ENCODE data around the gene ZBTB7B.
"Not testable (repeated sequence)": the region's sequence is repeated elsewhere in the genome, so short reads cannot be mapped to it uniquely, and the experiment has no call there.

The ZBTB7B gene

DNA sequence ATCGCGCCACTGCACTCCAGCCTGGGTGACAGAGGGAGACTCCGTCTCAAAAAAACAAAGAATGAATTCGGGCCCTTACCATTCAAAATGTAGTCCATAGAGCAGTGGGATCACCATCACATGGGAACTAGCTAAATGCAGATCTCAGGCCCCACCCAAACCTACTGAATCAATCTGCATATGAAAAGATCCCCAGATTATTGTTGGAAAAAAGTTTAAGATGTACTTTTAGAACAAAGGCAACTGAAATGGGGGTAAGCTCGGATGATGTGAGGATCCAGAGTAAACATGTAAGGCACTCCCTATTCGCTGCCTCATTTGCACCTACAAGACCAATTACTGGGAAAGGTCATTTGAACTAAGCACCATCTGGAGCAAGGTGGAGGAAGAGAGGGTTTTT, 20.3 kb upstream of the ZBTB7B start:
- peak overlapping the region; percentile 57 for H3K4me3 ChIP-seq (ENCODE audit: low read depth, low read length)
- peaks cover 21% of the 10 kb centered on the region for H3K36me3 ChIP-seq (ENCODE audit: control insufficient read depth, insufficient read depth, low read length)
- H3K9ac ChIP-seq (ENCODE audit: low read depth, low read length), result peak overlapping the region; percentile 58
- peaks cover 3% of the 10 kb centered on the region for H3K4me1 ChIP-seq (ENCODE audit: control insufficient read depth, insufficient read depth, low read length)
- H3K9me3 ChIP-seq (ENCODE audit: control insufficient read depth, insufficient read depth, low read length), result no peaks in the 10 kb centered on the region
- H3K27me3 ChIP-seq (ENCODE audit: control insufficient read depth, insufficient read depth, low read length), result no peaks in the 10 kb centered on the region

DNA sequence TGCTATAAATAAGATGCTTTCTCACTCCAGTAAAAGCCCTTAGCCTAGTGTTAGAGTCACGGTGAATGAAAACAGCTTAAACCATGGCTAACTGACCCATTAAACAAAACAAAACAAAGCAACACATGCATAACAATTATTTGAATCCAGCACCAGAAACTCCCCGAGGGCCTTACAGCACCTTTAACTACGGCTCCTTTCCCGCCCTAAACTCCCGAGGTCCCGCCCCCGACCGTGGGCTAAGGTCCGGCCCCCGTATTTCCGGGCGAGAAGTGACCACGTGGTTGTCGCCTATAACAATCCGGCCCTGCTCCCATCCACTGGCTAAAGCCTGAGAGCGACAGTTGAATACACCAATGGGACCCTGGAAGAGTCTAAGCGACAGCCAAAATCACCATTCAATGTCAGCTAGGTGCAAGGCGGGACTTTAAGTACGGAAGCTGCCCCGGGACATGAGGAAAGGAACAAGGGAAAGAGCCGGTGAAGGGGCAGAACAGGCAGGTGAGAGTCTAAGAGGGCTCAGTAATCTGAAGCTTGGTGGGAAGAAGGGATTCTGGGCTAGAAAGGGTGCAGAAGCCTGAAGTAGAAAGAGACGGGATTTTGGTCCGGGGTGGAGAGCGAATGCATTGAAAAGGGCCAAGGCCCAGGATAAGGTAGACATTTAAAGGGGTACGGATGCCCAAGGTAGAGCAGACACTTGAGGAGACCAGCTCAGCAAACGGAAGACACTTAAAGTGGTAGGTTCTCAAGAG, 19.5 kb upstream of the ZBTB7B start, which contains the start of gene FLAD1:
FLAD1 (plus strand) TSS at position 448 of the 752 bp plus-strand sequence. CDS start 351 bp downstream, outside the sequence.
- no peaks in the 10 kb centered on the region for H3K27me3 ChIP-seq (ENCODE audit: control insufficient read depth, insufficient read depth, low read length)
- H3K36me3 ChIP-seq (ENCODE audit: control insufficient read depth, insufficient read depth, low read length), result peaks cover 25% of the 10 kb centered on the region
- H3K9ac ChIP-seq (ENCODE audit: low read depth, low read length), result peak within 1 kb of the TSS; percentile 91
- peaks cover 3% of the 10 kb centered on the region for H3K4me1 ChIP-seq (ENCODE audit: control insufficient read depth, insufficient read depth, low read length)
- H3K4me3 ChIP-seq (ENCODE audit: low read depth, low read length), result peak within 1 kb of the TSS; percentile 93
- H3K9me3 ChIP-seq (ENCODE audit: control insufficient read depth, insufficient read depth, low read length), result no peaks in the 10 kb centered on the region

DNA sequence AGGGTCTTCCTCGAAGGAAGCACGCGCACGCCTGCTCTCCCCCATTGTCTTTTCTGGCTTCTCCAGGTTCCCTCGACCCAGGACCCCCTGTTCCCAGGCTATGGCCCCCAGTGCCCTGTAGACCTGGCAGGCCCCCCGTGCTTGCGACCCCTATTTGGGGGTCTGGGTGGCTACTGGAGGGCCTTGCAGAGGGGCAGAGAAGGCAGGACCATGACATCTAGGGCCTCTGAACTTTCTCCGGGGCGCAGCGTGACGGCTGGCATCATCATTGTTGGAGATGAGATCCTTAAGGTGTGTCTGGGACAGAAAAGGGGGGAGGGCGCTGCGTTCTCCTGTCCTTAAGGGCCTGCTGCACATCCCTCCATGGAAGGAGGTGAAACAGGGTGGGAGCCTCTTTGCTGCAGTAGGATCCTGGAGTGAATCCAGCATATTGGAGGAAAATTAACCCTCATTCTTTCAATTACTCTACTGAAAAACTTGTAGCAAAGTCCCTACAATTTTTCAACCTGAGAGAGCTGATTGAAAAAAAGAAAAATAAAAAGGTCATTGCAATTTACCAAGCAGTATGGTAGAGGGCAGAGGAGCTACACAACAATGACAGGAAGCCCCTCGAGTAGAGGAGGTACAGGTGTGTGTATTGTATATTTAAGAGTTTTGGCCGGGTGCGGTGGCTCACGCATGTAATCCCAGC, 18.7 kb upstream of the ZBTB7B start:
- Histone ChIP-seq H3K27me3 (ENCODE audit: control insufficient read depth, insufficient read depth, low read length) (no peaks in the 10 kb centered on the region), H3K9me3 (ENCODE audit: control insufficient read depth, insufficient read depth, low read length) (no peaks in the 10 kb centered on the region), H3K9ac (ENCODE audit: low read depth, low read length) (peak overlapping the region; percentile 91), H3K36me3 (ENCODE audit: control insufficient read depth, insufficient read depth, low read length) (peaks cover 31% of the 10 kb centered on the region), H3K4me1 (ENCODE audit: control insufficient read depth, insufficient read depth, low read length) (peaks cover 3% of the 10 kb centered on the region), H3K4me3 (ENCODE audit: low read depth, low read length) (peak overlapping the region; percentile 93)

DNA sequence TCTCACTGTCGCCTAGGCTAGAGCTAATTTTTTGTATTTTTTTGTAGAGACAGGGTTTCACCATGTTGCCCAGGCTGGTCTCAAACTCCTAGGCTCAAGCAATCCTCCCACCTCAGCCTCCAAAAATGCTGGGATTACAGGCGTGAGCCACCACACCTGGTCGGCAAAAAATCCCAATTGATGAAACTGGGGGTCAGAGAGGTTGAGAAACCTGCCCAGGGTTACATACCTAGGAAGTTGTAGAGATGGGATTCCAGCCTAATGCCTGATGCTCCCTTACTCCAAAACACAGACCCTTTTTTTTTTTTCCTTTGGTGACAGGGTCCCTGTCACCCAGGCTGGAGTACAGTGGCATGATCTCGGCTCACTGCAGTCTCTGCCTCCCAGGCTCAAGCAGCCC, 15.9 kb upstream of the ZBTB7B start:
- not testable (repeated sequence) for H3K9ac ChIP-seq (ENCODE audit: low read depth, low read length); H3K4me1 ChIP-seq (ENCODE audit: control insufficient read depth, insufficient read depth, low read length); H3K27me3 ChIP-seq (ENCODE audit: control insufficient read depth, insufficient read depth, low read length); H3K9me3 ChIP-seq (ENCODE audit: control insufficient read depth, insufficient read depth, low read length); H3K4me3 ChIP-seq (ENCODE audit: low read depth, low read length)
- H3K36me3 ChIP-seq (ENCODE audit: control insufficient read depth, insufficient read depth, low read length), result peaks cover 41% of the 10 kb centered on the region

DNA sequence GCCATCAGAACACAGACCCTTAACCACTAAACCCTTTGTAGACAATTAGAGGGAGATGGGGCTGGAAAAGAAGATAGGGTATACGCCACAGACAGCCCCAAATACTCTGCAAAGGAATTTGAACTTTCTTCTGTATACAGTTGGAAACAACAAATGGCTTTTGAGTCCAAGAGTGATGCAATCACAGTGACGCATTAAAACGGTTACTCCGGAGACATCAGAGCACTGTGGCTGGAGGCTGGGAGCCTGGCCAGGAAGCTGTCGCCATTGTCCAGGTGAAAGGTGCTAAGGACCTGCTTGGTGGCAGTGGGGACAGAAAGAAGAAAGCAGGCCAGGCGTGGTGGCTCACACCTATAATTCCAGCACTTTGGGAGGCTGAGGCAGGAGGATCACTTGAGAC, 15.3 kb upstream of the ZBTB7B start:
- Histone ChIP-seq H3K9me3 (ENCODE audit: control insufficient read depth, insufficient read depth, low read length) (no peaks in the 10 kb centered on the region), H3K4me3 (ENCODE audit: low read depth, low read length) (no peak overlapping the region), H3K9ac (ENCODE audit: low read depth, low read length) (no peak overlapping the region), H3K36me3 (ENCODE audit: control insufficient read depth, insufficient read depth, low read length) (peaks cover 41% of the 10 kb centered on the region), H3K27me3 (ENCODE audit: control insufficient read depth, insufficient read depth, low read length) (no peaks in the 10 kb centered on the region), H3K4me1 (ENCODE audit: control insufficient read depth, insufficient read depth, low read length) (peaks cover 3% of the 10 kb centered on the region)

DNA sequence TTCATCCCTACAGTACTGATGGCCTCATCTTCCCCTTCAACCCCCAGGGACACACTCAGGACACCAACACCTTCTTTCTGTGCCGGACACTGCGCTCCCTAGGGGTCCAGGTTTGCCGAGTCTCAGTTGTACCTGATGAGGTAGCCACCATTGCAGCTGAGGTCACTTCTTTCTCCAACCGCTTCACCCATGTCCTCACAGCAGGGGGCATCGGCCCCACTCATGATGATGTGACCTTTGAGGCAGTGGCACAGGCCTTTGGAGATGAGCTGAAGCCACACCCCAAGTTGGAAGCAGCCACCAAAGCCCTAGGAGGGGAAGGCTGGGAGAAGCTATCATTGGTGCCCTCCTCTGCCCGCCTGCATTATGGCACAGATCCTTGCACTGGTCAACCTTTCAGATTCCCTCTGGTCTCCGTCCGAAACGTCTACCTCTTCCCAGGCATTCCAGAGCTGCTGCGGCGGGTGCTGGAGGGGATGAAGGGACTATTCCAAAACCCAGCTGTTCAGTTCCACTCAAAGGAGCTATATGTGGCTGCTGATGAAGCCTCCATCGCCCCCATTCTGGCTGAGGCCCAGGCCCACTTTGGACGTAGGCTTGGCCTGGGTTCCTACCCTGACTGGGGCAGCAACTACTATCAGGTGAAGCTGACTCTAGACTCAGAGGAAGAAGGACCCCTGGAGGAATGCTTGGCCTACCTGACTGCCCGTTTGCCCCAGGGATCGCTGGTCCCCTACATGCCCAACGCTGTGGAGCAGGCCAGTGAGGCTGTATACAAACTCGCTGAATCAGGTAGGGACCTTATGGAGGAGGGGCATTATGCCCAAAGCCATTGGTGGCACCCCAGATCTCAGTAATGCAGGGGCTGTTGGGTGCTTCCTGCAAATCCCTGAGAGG, 14.3 kb upstream of the ZBTB7B start:
- Histone ChIP-seq H3K9ac (ENCODE audit: low read depth, low read length) (no peak overlapping the region), H3K27me3 (ENCODE audit: control insufficient read depth, insufficient read depth, low read length) (no peaks in the 10 kb centered on the region), H3K4me1 (ENCODE audit: control insufficient read depth, insufficient read depth, low read length) (peaks cover 3% of the 10 kb centered on the region), H3K9me3 (ENCODE audit: control insufficient read depth, insufficient read depth, low read length) (no peaks in the 10 kb centered on the region), H3K36me3 (ENCODE audit: control insufficient read depth, insufficient read depth, low read length) (peaks cover 41% of the 10 kb centered on the region), H3K4me3 (ENCODE audit: low read depth, low read length) (no peak overlapping the region)

DNA sequence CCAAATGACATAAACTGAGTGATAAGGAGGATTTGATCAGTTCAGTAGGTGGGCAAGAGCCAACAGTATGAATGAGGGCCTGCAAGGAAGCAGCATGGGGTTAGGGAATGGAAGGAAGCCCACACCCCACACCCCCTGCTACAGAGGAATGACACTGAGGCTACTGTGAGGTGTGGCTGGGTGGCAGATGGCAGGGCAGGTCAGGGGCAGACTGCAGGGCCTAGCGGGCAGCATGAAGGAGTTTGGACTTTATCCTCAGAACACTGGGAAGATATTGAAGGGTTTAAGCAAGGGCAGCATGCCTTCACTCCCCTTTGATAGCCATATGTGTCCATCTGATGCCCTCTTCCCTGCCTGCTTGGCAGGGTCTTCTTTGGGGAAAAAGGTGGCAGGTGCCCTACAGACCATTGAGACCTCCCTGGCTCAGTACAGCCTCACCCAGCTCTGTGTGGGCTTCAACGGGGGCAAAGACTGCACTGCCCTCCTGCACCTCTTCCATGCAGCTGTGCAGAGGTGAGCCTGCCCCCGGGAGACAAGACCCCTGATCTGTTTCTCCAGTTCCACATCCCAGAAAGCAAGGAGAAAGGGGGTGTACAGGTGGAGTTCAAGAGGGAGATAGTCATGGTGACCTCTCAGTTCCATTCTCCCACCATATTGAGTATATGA, 13.3 kb upstream of the ZBTB7B start:
- H3K9ac ChIP-seq (ENCODE audit: low read depth, low read length), result no peak overlapping the region
- H3K27me3 ChIP-seq (ENCODE audit: control insufficient read depth, insufficient read depth, low read length), result no peaks in the 10 kb centered on the region
- H3K36me3 ChIP-seq (ENCODE audit: control insufficient read depth, insufficient read depth, low read length), result peaks cover 41% of the 10 kb centered on the region
- H3K4me1 ChIP-seq (ENCODE audit: control insufficient read depth, insufficient read depth, low read length), result peaks cover 3% of the 10 kb centered on the region
- H3K9me3 ChIP-seq (ENCODE audit: control insufficient read depth, insufficient read depth, low read length), result no peaks in the 10 kb centered on the region
- no peak overlapping the region for H3K4me3 ChIP-seq (ENCODE audit: low read depth, low read length)

DNA sequence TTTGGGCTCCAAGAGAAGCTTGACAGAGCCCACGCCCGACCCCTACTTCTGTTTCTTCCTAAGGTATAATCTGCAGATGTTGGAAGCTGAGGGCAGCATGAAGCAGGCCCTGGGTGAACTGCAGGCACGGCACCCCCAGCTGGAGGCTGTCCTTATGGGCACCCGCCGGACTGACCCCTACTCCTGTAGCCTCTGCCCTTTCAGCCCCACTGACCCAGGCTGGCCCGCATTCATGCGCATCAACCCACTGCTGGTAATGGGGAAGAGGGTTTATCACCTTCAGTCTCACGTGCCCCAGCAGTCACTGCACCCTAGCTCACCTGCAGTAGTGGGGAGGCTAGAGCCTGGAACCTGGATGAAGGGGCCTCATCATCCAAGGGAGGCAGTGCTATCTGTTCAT, 12.3 kb upstream of the ZBTB7B start:
- H3K4me1 ChIP-seq (ENCODE audit: control insufficient read depth, insufficient read depth, low read length), result peaks cover 3% of the 10 kb centered on the region
- peaks cover 41% of the 10 kb centered on the region for H3K36me3 ChIP-seq (ENCODE audit: control insufficient read depth, insufficient read depth, low read length)
- H3K9ac ChIP-seq (ENCODE audit: low read depth, low read length), result no peak overlapping the region
- no peaks in the 10 kb centered on the region for H3K27me3 ChIP-seq (ENCODE audit: control insufficient read depth, insufficient read depth, low read length)
- no peak overlapping the region for H3K4me3 ChIP-seq (ENCODE audit: low read depth, low read length)
- no peaks in the 10 kb centered on the region for H3K9me3 ChIP-seq (ENCODE audit: control insufficient read depth, insufficient read depth, low read length)

DNA sequence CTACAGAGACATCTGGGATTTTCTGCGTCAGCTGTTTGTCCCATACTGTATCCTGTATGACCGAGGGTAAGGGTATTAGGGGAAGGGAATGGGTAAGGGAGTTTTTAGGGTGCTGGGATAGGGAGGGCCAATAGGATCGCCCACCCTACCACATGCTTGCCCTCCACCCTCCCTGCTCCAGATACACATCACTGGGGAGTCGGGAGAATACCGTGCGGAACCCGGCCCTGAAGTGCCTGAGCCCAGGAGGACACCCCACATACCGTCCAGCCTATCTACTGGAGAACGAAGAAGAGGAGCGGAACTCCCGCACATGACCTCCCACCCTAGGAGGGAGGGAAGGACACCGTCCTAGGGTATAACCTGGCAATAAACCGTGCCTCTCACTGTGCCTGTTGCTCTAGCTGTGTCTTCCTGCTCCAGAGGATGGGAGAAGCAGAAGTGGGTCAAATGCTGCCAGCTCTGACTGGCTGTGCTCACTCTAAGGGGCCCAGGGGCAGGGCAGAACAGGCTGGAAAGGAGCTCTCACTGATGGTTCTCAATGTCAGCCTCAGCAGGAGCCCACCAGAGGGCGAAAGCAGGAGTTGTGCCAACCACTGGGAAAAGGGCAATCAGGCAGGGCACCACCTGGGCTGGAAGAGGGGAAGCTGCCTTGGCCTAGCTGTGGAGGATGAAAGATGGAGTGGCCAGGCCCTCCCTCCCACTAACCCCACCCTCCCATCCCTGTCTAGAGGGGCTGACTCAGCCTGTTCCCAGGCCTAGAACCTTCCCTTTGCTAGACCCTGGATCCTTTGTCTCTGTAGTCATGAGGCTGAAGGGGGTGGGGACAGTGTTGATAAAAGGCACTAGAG, 9.7 kb upstream of the ZBTB7B start:
- H3K27me3 ChIP-seq (ENCODE audit: control insufficient read depth, insufficient read depth, low read length), result peaks cover 4% of the 10 kb centered on the region
- H3K9ac ChIP-seq (ENCODE audit: low read depth, low read length), result no peak overlapping the region
- H3K9me3 ChIP-seq (ENCODE audit: control insufficient read depth, insufficient read depth, low read length), result no peaks in the 10 kb centered on the region
- H3K4me3 ChIP-seq (ENCODE audit: low read depth, low read length), result no peak overlapping the region
- H3K4me1 ChIP-seq (ENCODE audit: control insufficient read depth, insufficient read depth, low read length), result peaks cover 3% of the 10 kb centered on the region
- peaks cover 29% of the 10 kb centered on the region for H3K36me3 ChIP-seq (ENCODE audit: control insufficient read depth, insufficient read depth, low read length)

DNA sequence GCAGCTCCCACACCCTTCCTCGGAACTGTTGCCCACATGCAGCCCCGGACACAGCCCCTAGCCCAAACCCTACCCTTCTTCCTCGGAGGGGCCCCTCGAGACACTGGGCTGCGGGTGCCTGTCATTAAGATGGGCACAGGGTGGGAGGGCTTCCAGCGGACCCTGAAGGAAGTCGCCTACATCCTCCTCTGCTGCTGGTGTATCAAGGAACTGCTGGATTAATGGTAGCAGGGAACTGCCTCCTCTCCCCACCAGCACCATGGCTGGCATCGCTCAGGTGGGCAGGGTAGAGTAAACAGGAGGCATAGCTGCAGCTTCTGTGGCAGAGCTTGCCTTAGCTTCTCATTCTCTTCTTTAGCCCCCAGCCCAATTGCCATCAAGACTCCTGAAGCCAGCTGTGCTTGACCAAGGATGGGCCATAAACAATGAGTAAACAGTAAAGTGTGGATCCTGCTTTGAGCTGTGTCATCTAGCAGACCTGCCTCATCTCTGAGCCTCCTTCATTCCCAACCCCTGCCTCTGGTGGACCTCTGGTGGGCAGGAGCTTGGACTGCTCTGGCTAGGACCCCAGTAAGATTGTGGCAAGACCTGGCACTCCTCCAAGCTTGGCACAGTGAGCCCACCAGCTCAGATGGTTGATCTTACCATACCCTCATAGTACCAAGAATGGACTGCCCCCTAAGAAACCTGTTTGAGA, 8.9 kb upstream of the ZBTB7B start, which contains the start of gene LENEP:
LENEP (plus strand) TSS at position 15 of the 697 bp plus-strand sequence; CDS start at position 37, 22 bp downstream.
- Histone ChIP-seq H3K9me3 (ENCODE audit: control insufficient read depth, insufficient read depth, low read length) (no peaks in the 10 kb centered on the region), H3K9ac (ENCODE audit: low read depth, low read length) (no peak within 1 kb of the TSS), H3K27me3 (ENCODE audit: control insufficient read depth, insufficient read depth, low read length) (peaks cover 5% of the 10 kb centered on the region), H3K4me3 (ENCODE audit: low read depth, low read length) (no peak within 1 kb of the TSS), H3K4me1 (ENCODE audit: control insufficient read depth, insufficient read depth, low read length) (peaks cover 3% of the 10 kb centered on the region), H3K36me3 (ENCODE audit: control insufficient read depth, insufficient read depth, low read length) (peaks cover 21% of the 10 kb centered on the region)

Measured in iPS-15b (cell line).